NCI-H345 treated with DMSO at 0.1 percent for 48 hours (cell line): Measurements from ENCODE around the gene ADAM10.

Source experiments
- DNase-seq: peaks from one replicate; lab custom pipeline; 2025; ENCODE audit not compliant: unreplicated experiment; lab: John Stamatoyannopoulos, UW

The ADAM10 gene

GRCh38 chr15:58541410-58542087, 208.0 kb downstream of the ADAM10 start:
- DNase-seq, result no peak

GRCh38 chr15:58539548-58539947, 210.0 kb downstream of the ADAM10 start:
- no peak for DNase-seq

- DNase-seq, result no peak
These were observed 210.6 kb downstream of the ADAM10 start for GRCh38 chr15:58538901-58539300.
